Heart right ventricle (tissue), 16 donors: ENCODE data around the gene NFIB. TPM values are rescaled to one million over a fixed set of nuclear protein-coding genes. Genes with fewer than 3 reads are reported as not detected.

Experiments used
- ATAC-seq, 8 donors: fragments of 200-7000 bp; cut with Tn5 transposase; one replicate each; pipeline ENCODE4 v1.9.1; 2020; ENCODE audit warnings: mild to moderate bottlenecking in 8 of 8, moderate library complexity in 8 of 8, moderate number of reproducible peaks in 1 of 8
- DNase-seq, 2 donors: peaks; one replicate each; pipeline ENCODE4 v3.0.0-alpha.2; 2020
- H3K27ac ChIP-seq, 10 donors: fragments of 200-600 bp; sonication (generic) in 2 of 10; one replicate each; pipeline versions ENCODE4 v1.5.0 to v1.8.0; 2020 to 2022; ENCODE audit warnings: mild to moderate bottlenecking in 3 of 10
- H3K27me3 ChIP-seq, 7 donors: fragments of 200-600 bp; one replicate each; pipeline ENCODE4 v1.8.0; 2021 to 2022; ENCODE audit warnings: mild to moderate bottlenecking in 2 of 7
- H3K36me3 ChIP-seq, 9 donors: fragments of 200-600 bp; sonication (generic) in 1 of 9; one replicate each; pipeline versions ENCODE4 v1.5.0 to v1.8.0; 2020 to 2022; ENCODE audit warnings: mild to moderate bottlenecking in 2 of 9
- H3K4me1 ChIP-seq, 9 donors: fragments of 200-600 bp; sonication (generic) in 1 of 9; one replicate each; pipeline versions ENCODE4 v1.5.0 to v1.8.0; 2020 to 2022; ENCODE audit warnings: mild to moderate bottlenecking in 4 of 9
- H3K4me3 ChIP-seq, 10 donors: fragments of 200-600 bp; sonication (generic) in 2 of 10; one replicate each; pipeline versions ENCODE4 v1.5.0 to v1.8.0; 2020 to 2022; ENCODE audit warnings: mild to moderate bottlenecking in 7 of 10, moderate library complexity in 2 of 10
- H3K9me3 ChIP-seq, 11 donors: fragments of 200-600 bp in 10 of 11; sonication (generic) in 2 of 11; one replicate each; pipeline versions ENCODE4 v1.5.0 to v1.8.0; 2013 to 2022; ENCODE audit warnings: mild to moderate bottlenecking in 2 of 11, control low read depth in 1 of 11, moderate library complexity in 1 of 11
- CTCF ChIP-seq, 9 donors: fragments of 200-600 bp; sonication (generic) in 2 of 9; IDR thresholded peaks; one replicate each; pipeline versions ENCODE4 v1.5.0 to v1.8.0; 2021 to 2022; ENCODE audit warnings: antibody characterized with exemption in 9 of 9, mild to moderate bottlenecking in 5 of 9, moderate library complexity in 1 of 9
- WGBS, 2 donors: extraction: QIAGEN DNeasy Blood & Tissue Kit; methylation state at CpG; one replicate each; pipeline ENCODE4 v1.1.7; 2013; ENCODE audit warnings: inconsistent platforms in 1 of 2; 5-methylcytosine and 5-hydroxymethylcytosine counted together
- intact Hi-C, 10 donors: fragments of 100-400 bp; cut with DNase I; formaldehyde crosslinking; loops; one replicate each; pipeline versions ENCODE4 v1.11.1 to v1.14.2; 2022
- polyA plus RNA-seq, 2 donors: library from polyadenylated mRNA; stranded (reverse); fragments of 200-250 nt; gene quantifications; one replicate each; pipeline ENCODE4 v1.2.3, GENCODE V29; 2013
- total RNA-seq, 10 donors: library from RNA; stranded (reverse); fragmentation: NEBNext Ultra II Directional in 3 of 10; extraction: Animal tissue kit (Norgen Biotek cat#: 25700) in 3 of 10; gene quantifications; one replicate each; pipeline versions ENCODE4 v1.2.1 to v1.2.4, GENCODE V29; 2021 to 2023
- donor health status: Arrhythmogenic right ventricular cardiomyopathy.
- donor health status: ischemic (EF 13 %, LVEDD 7.1; RV severe dilation, severe dysfunction).
- donor health status: healthy with polysubstance abuse.
- donor health status: DM: no; HTN: yes; CAD: no.
- donor health status: DM: no; HTN: no; CAD: no.
- donor health status: ischemic (EF 25% LVEDD 6.9; RV normal size, moderate dysfunction).
- donor health status: ischemic (EF 25% LVEDD 5.7; RV mildly dilated, moderate dysfunction).
- donor health status: healthy.
- donor health status: DM: yes; HTN: yes; CAD: no.
- donor health status: Ischemic cardiomyopathy.
- donor health status: ischemic (EF 35%, LVEDD 5.7; RV mildly dilated, moderate dysfunction).
- donor health status: nonischemic (EF 11% LVEDD 7.7; RV severe dilation, severe dysfunction).
- donor health status: DM: yes; HTN: yes; CAD: no.
- donor health status: PGD.
- donor health status: ischemic (EF 29% LVEDD 5.4; RV normal size, mild dysfunction).
- donor health status: nonischemic (EF 23%, LVEDD 6.1; RV moderate dilation, normal function).

The NFIB gene
- total and polyA plus RNA-seq, 12 donors: 16.7 to 145 (median 124) TPM

DNA sequence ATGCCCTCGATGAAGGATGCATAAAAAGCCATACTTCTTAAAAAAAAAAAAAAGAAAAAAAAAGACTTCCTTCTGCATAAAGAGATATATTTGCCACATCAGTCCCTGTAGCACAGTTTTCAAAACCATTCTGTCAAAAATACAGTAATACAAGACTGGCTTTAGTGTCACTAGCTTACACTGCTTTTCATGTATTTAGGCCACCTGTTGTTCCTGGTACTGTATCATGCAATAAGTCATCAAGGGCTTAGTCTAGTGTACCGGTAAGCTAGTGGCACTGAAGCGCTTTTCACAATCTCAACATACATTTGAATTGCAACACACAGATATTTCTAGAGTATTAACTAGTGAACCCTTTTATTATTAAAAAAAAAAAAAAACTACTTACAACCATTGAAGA, 231.2 kb downstream of the NFIB start:
- H3K9me3 ChIP-seq: no peaks in the 10 kb centered on the region
- TF ChIP-seq CTCF (IDR thresholded peaks at IDR 0.05): no peak
- peaks cover 0 to 15% (median 0%) of the 10 kb centered on the region in 9 donors for H3K4me1 ChIP-seq
- H3K4me3 ChIP-seq: no peak overlapping the region
- ATAC-seq (no peak), DNase-seq (no peak)
- no peaks in the 10 kb centered on the region for H3K27me3 ChIP-seq
- H3K36me3 ChIP-seq: peaks cover 0 to 40% (median 12%) of the 10 kb centered on the region in 9 donors
- no peak overlapping the region for H3K27ac ChIP-seq
- intact Hi-C loops: no loop called here
- 89 to 91% methylated on average over 3 of the region's 3 CpGs for WGBS, 2 donors

DNA sequence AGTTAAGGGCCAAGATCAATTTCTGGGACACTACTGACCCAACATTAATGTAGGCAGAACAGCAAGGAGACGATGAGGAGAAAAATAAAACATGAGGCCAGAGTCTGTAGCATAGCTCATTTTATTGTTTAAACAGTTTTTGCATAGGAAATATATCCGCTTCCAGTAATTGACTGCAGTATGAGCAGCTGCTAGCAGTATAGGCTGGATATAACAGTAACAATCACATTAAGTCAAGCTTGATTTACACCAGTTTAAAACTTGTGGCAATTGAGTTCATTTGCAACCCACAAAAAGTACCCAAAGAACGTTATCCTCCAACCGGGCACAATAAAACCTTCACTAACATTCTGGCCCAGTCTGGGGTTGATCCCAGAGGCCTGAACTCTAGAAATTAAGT, 232.2 kb downstream of the NFIB start:
- no peak for DNase-seq
- H3K4me1 ChIP-seq: peaks cover 0 to 15% (median 0%) of the 10 kb centered on the region in 9 donors
- ATAC-seq: no peak
- no peak for TF ChIP-seq CTCF (IDR thresholded peaks at IDR 0.05)
- H3K27me3 ChIP-seq: no peaks in the 10 kb centered on the region
- no peak overlapping the region for H3K4me3 ChIP-seq
- intact Hi-C loops: no loop called here
- H3K27ac ChIP-seq: peak overlapping the region in 1 of 10 donors; percentile 9
- H3K36me3 ChIP-seq: peaks cover 0 to 30% (median 2%) of the 10 kb centered on the region in 9 donors
- 86 to 96% methylated on average over 4 of the region's 4 CpGs for WGBS, 2 donors
- no peaks in the 10 kb centered on the region for H3K9me3 ChIP-seq

DNA sequence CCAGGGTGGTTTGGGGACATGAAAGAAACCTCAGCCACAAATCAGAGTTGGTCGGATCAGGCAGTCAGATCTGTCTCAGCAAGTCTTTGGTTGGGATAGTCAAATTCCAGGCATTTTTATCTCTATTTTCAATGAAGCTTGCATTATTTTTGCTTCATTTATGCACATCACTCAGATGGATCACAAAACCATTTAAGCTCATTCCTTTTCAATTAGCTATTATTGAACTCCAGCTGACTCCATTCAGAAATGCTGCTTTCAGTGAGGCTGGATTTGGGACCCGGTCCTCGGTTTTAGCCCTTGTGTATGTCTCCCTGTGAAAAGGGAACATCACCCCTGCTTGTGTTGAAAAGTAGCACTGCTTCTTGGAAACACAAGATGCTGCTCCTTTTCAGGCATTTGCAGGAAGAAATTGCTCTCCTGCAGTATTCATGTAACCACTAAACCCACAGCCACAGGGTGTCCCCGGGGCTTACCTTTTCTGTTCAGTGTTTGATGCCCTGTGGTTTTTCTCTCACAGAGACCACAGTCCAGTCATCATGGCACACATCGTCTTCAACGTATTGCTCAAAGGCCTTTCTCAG, 232.9 kb downstream of the NFIB start:
- Histone ChIP-seq H3K4me1 (peaks cover 0 to 15% (median 0%) of the 10 kb centered on the region in 9 donors), H3K27me3 (no peaks in the 10 kb centered on the region), H3K27ac (no peak overlapping the region), H3K4me3 (no peak overlapping the region), H3K36me3 (peaks cover 0 to 23% (median 0%) of the 10 kb centered on the region in 9 donors), H3K9me3 (no peaks in the 10 kb centered on the region)
- no peak for DNase-seq
- intact Hi-C loops: no loop called here
- 70 to 78% methylated on average over 6 of the region's 6 CpGs for WGBS, 2 donors
- no peak for TF ChIP-seq CTCF (IDR thresholded peaks at IDR 0.05)
- ATAC-seq: no peak

DNA sequence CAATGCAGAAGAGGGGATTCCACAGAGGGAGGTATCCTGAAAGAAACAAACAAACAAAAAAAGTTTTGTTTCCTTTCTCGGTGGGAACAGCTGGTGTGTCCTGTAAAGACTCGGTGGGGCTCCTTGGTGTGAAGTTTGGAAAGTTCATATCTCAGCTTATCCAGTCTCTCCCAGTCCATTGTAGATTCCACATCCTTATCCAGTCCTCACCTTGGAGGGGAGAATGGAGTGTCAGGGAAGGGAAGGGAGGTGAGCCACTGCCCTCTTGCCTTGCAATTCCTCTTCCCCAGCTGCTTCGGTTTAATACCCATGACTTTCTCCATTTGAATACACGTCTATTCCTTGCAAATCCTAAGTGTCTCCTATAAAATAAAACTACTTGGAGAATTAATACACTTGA, 234.5 kb downstream of the NFIB start:
- no peak for ATAC-seq
- Histone ChIP-seq H3K27ac (no peak overlapping the region), H3K27me3 (no peaks in the 10 kb centered on the region), H3K4me1 (peaks cover 0 to 15% (median 0%) of the 10 kb centered on the region in 9 donors), H3K4me3 (no peak overlapping the region), H3K36me3 (peaks cover 0 to 8% (median 0%) of the 10 kb centered on the region in 9 donors), H3K9me3 (no peaks in the 10 kb centered on the region)
- no peak for DNase-seq
- WGBS, 2 donors: 49 to 60% methylated on average over 4 of the region's 4 CpGs
- intact Hi-C loops: no loop called here
- TF ChIP-seq CTCF (IDR thresholded peaks at IDR 0.05): no peak
